Gastroesophageal sphincter (tissue), 3 donors: Measurements from ENCODE around the gene PICK1.

Experiments used
- CTCF ChIP-seq, 4 experiments: fragments of 200-600 bp in 2 of 4; fragments of 450-650 bp in 2 of 4; sonication (generic) in 1 of 4; IDR thresholded peaks; one replicate each; pipeline ENCODE4 v1.5.1; 2017 to 2019; ENCODE audit warnings: antibody characterized with exemption in 4 of 4, mild to moderate bottlenecking in 2 of 4, moderate library complexity in 2 of 4
- EP300 ChIP-seq: sonication (generic); formaldehyde crosslinking; IDR thresholded peaks from one replicate; pipeline ENCODE4 v1.6.1; 2017; ENCODE audit warnings: antibody characterized with exemption, mild to moderate bottlenecking
- POLR2A ChIP-seq, 2 donors: fragments of 450-650 bp; IDR thresholded peaks; one replicate each; pipeline ENCODE4 v1.6.1; 2017; ENCODE audit warnings: antibody characterized with exemption in 2 of 2, mild to moderate bottlenecking in 2 of 2, moderate library complexity in 1 of 2
- POLR2AphosphoS5 ChIP-seq: sonication (generic); formaldehyde crosslinking; IDR thresholded peaks from one replicate; pipeline ENCODE4 v1.6.1; 2017; ENCODE audit warnings: antibody characterized with exemption

GRCh38 chr22:38021206-38021605 lies 36.0 kb upstream of the PICK1 start:
- no peak for TF ChIP-seq POLR2A (IDR thresholded peaks at IDR 0.05)
- TF ChIP-seq CTCF (IDR thresholded peaks at IDR 0.05) = no peak
- TF ChIP-seq EP300 = no peak
- no peak for TF ChIP-seq POLR2AphosphoS5
